AG09309 (cell line): Measurements from ENCODE around the gene ABL1.
A peak's percentile ranks its signal among the peaks of the same experiment; 100 is the strongest.

Experiments
- DNase-seq: peaks from one replicate; pipeline ENCODE4 v3.0.0-alpha.2; 2010; ENCODE audit warnings: low read depth
- H3K4me3 ChIP-seq: 2 replicates; pipeline ENCODE4 v1.5.1; 2011; ENCODE audit warnings: mild to moderate bottlenecking, low read depth, low read length, moderate library complexity; ENCODE audit not compliant: control insufficient read depth
- CTCF ChIP-seq: IDR thresholded peaks from 2 replicates; pipeline ENCODE4 v1.5.1; 2011; ENCODE audit warnings: mild to moderate bottlenecking, low read depth, low read length, inconsistent platforms; ENCODE audit not compliant: insufficient read depth, control insufficient read depth; ENCODE audit errors: missing control alignments

The ABL1 gene

GRCh38 chr9:130930132-130930803, 95.2 kb downstream of the ABL1 start:
- H3K4me3 ChIP-seq: no peak overlapping the region
- no peak for TF ChIP-seq CTCF
- no peak for DNase-seq

GRCh38 chr9:130930804-130931349, 95.8 kb downstream of the ABL1 start:
- TF ChIP-seq CTCF: no peak
- no peak overlapping the region for H3K4me3 ChIP-seq
- no peak for DNase-seq

- no peak for DNase-seq
- H3K4me3 ChIP-seq: no peak overlapping the region
- no peak for TF ChIP-seq CTCF
Observed at GRCh38 chr9:130931508-130932254, 96.6 kb downstream of the ABL1 start.

- TF ChIP-seq CTCF: no peak
- H3K4me3 ChIP-seq: no peak overlapping the region; the same call in 1 of the 2 replicates
- no peak for DNase-seq
Observed at GRCh38 chr9:130932255-130933079, 97.4 kb downstream of the ABL1 start.

GRCh38 chr9:130933114-130934046, 98.3 kb downstream of the ABL1 start:
- TF ChIP-seq CTCF: no peak
- peak; percentile 28 for DNase-seq
- H3K4me3 ChIP-seq: no peak overlapping the region; the same call in 1 of the 2 replicates

- no peak for TF ChIP-seq CTCF
- no peak for DNase-seq
- H3K4me3 ChIP-seq: no peak overlapping the region
Observed at GRCh38 chr9:130934246-130934645, 99.2 kb downstream of the ABL1 start.
